ENCODE measurements around the gene MACROD2.

The MACROD2 gene

GRCh38 chr20:15827628-15828027, 1832.3 kb downstream of the MACROD2 start:
- FAIRE-seq = no peak
- DNase-seq (ENCODE audit: insufficient read length, low spot score) = no peak
- TF ChIP-seq POU2F2 (IDR thresholded peaks at IDR 0.05; ENCODE audit: low read depth, low read length) = no peak
- no peak for TF ChIP-seq SPI1 (IDR thresholded peaks at IDR 0.05; ENCODE audit: low read depth, low read length)
- TF ChIP-seq POLR2A (IDR thresholded peaks at IDR 0.05; ENCODE audit: low read depth, low read length) = no peak
- no peak for TF ChIP-seq POLR2AphosphoS5 (IDR thresholded peaks at IDR 0.05; ENCODE audit: low read depth, low read length)

GRCh38 chr20:15831201-15831600, 1835.9 kb downstream of the MACROD2 start:
- TF ChIP-seq POU2F2 (IDR thresholded peaks at IDR 0.05; ENCODE audit: low read depth, low read length) (no peak), POLR2AphosphoS5 (IDR thresholded peaks at IDR 0.05; ENCODE audit: low read depth, low read length) (no peak), PAX5 (IDR thresholded peaks at IDR 0.05; ENCODE audit: insufficient read depth, low read length, severe bottlenecking) (no peak), SPI1 (IDR thresholded peaks at IDR 0.05; ENCODE audit: low read depth, low read length) (no peak), POLR2A (IDR thresholded peaks at IDR 0.05; ENCODE audit: low read depth, low read length) (no peak), TAF1 (IDR thresholded peaks at IDR 0.05; ENCODE audit: low read depth, low read length) (no peak)
- DNase-seq (ENCODE audit: insufficient read length, low spot score) (no peak), FAIRE-seq (no peak)

GRCh38 chr20:15832512-15832911, 1837.2 kb downstream of the MACROD2 start:
- FAIRE-seq (no peak), DNase-seq (ENCODE audit: insufficient read length, low spot score) (no peak)
- TF ChIP-seq TAF1 (IDR thresholded peaks at IDR 0.05; ENCODE audit: low read depth, low read length) (no peak), SPI1 (IDR thresholded peaks at IDR 0.05; ENCODE audit: low read depth, low read length) (no peak), POU2F2 (IDR thresholded peaks at IDR 0.05; ENCODE audit: low read depth, low read length) (no peak), PAX5 (IDR thresholded peaks at IDR 0.05; ENCODE audit: insufficient read depth, low read length, severe bottlenecking) (no peak), POLR2AphosphoS5 (IDR thresholded peaks at IDR 0.05; ENCODE audit: low read depth, low read length) (no peak), POLR2A (IDR thresholded peaks at IDR 0.05; ENCODE audit: low read depth, low read length) (no peak)

- no peak for TF ChIP-seq POU2F2 (IDR thresholded peaks at IDR 0.05; ENCODE audit: low read depth, low read length)
- no peak for TF ChIP-seq PAX5 (IDR thresholded peaks at IDR 0.05; ENCODE audit: insufficient read depth, low read length, severe bottlenecking)
- TF ChIP-seq POLR2AphosphoS5 (IDR thresholded peaks at IDR 0.05; ENCODE audit: low read depth, low read length) = no peak
- TF ChIP-seq TAF1 (IDR thresholded peaks at IDR 0.05; ENCODE audit: low read depth, low read length) = no peak
- TF ChIP-seq POLR2A (IDR thresholded peaks at IDR 0.05; ENCODE audit: low read depth, low read length) = no peak
- FAIRE-seq = no peak
- DNase-seq (ENCODE audit: insufficient read length, low spot score) = no peak
These were observed 1839.5 kb downstream of the MACROD2 start for GRCh38 chr20:15834857-15835256.

GRCh38 chr20:15835811-15836210, 1840.5 kb downstream of the MACROD2 start:
- FAIRE-seq (no peak), DNase-seq (ENCODE audit: insufficient read length, low spot score) (no peak)
- no peak for TF ChIP-seq TAF1 (IDR thresholded peaks at IDR 0.05; ENCODE audit: low read depth, low read length)

- TF ChIP-seq SPI1 (IDR thresholded peaks at IDR 0.05; ENCODE audit: low read depth, low read length) (no peak), POLR2A (IDR thresholded peaks at IDR 0.05; ENCODE audit: low read depth, low read length) (no peak), PAX5 (IDR thresholded peaks at IDR 0.05; ENCODE audit: insufficient read depth, low read length, severe bottlenecking) (no peak), POLR2AphosphoS5 (IDR thresholded peaks at IDR 0.05; ENCODE audit: low read depth, low read length) (no peak), TAF1 (IDR thresholded peaks at IDR 0.05; ENCODE audit: low read depth, low read length) (no peak), POU2F2 (IDR thresholded peaks at IDR 0.05; ENCODE audit: low read depth, low read length) (no peak)
- DNase-seq (ENCODE audit: insufficient read length, low spot score) = no peak
- no peak for FAIRE-seq
These were observed 1841.3 kb downstream of the MACROD2 start for GRCh38 chr20:15836634-15837033.

GRCh38 chr20:15837563-15837962, 1842.2 kb downstream of the MACROD2 start:
- DNase-seq (ENCODE audit: insufficient read length, low spot score) (no peak), FAIRE-seq (no peak)
- TF ChIP-seq POLR2A (IDR thresholded peaks at IDR 0.05; ENCODE audit: low read depth, low read length) = no peak
- no peak for TF ChIP-seq POU2F2 (IDR thresholded peaks at IDR 0.05; ENCODE audit: low read depth, low read length)

- TF ChIP-seq POLR2AphosphoS5 (IDR thresholded peaks at IDR 0.05; ENCODE audit: low read depth, low read length) (no peak), PAX5 (IDR thresholded peaks at IDR 0.05; ENCODE audit: insufficient read depth, low read length, severe bottlenecking) (no peak), POU2F2 (IDR thresholded peaks at IDR 0.05; ENCODE audit: low read depth, low read length) (no peak), SPI1 (IDR thresholded peaks at IDR 0.05; ENCODE audit: low read depth, low read length) (no peak), TAF1 (IDR thresholded peaks at IDR 0.05; ENCODE audit: low read depth, low read length) (no peak), POLR2A (IDR thresholded peaks at IDR 0.05; ENCODE audit: low read depth, low read length) (no peak)
- DNase-seq (ENCODE audit: insufficient read length, low spot score) (no peak), FAIRE-seq (no peak)
These were observed 1843.2 kb downstream of the MACROD2 start for GRCh38 chr20:15838466-15838865.

GRCh38 chr20:15840636-15841301, 1845.5 kb downstream of the MACROD2 start:
- FAIRE-seq (no peak), DNase-seq (ENCODE audit: insufficient read length, low spot score) (no peak)
- TF ChIP-seq POU2F2 (IDR thresholded peaks at IDR 0.05; ENCODE audit: low read depth, low read length) (no peak), PAX5 (IDR thresholded peaks at IDR 0.05; ENCODE audit: insufficient read depth, low read length, severe bottlenecking) (no peak), POLR2AphosphoS5 (IDR thresholded peaks at IDR 0.05; ENCODE audit: low read depth, low read length) (no peak), POLR2A (IDR thresholded peaks at IDR 0.05; ENCODE audit: low read depth, low read length) (no peak), TAF1 (IDR thresholded peaks at IDR 0.05; ENCODE audit: low read depth, low read length) (no peak), SPI1 (IDR thresholded peaks at IDR 0.05; ENCODE audit: low read depth, low read length) (no peak)

- TF ChIP-seq POLR2A (IDR thresholded peaks at IDR 0.05; ENCODE audit: low read depth, low read length) (no peak), POLR2AphosphoS5 (IDR thresholded peaks at IDR 0.05; ENCODE audit: low read depth, low read length) (no peak), PAX5 (IDR thresholded peaks at IDR 0.05; ENCODE audit: insufficient read depth, low read length, severe bottlenecking) (no peak), TAF1 (IDR thresholded peaks at IDR 0.05; ENCODE audit: low read depth, low read length) (no peak), SPI1 (IDR thresholded peaks at IDR 0.05; ENCODE audit: low read depth, low read length) (no peak), POU2F2 (IDR thresholded peaks at IDR 0.05; ENCODE audit: low read depth, low read length) (no peak)
- no peak for FAIRE-seq
These were observed 1847.6 kb downstream of the MACROD2 start for GRCh38 chr20:15842872-15843271.

More at GRCh38 chr20:15842872-15843271, 1847.6 kb downstream of the MACROD2 start:
- DNase-seq (ENCODE audit: insufficient read length, low spot score) = no peak
